VCaP (cell line): ENCODE results near the gene ATP5IF1.
A peak's percentile ranks its signal among the peaks of the same experiment; 100 is the strongest.

Experiments
- H3K27ac ChIP-seq: fragments of 450-650 bp; 2 replicates; pipeline ENCODE4 v1.5.1; 2017
- TF ChIP-seq, protein P1 (sequence below): fragments of 450-650 bp; conservative IDR thresholded peaks from 2 replicates; pipeline ENCODE4 v1.5.1; 2017; ENCODE audit warnings: mild to moderate bottlenecking, moderate library complexity

ATP5IF1 gene

DNA sequence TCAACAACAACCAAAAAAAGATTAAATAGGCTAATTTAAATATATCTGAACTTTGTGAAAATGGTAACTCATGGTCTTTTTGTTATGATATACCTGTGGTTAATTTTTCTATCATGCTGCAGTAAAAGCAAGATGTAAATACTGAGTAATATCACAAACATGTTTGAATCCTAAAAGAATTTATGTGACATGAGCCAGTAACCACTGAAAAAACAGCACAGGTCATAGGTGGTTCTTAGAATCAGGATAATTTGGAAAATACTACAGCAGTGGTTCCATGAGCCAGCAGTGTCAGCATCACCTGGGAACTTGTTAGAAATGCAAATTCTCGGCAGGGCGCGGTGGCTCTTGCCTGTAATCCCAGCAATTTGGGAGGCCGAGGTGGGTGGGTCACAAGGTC is 4.1 kb downstream of the ATP5IF1 start:
- H3K27ac ChIP-seq: no peak overlapping the region
- TF ChIP-seq, protein P1, sequence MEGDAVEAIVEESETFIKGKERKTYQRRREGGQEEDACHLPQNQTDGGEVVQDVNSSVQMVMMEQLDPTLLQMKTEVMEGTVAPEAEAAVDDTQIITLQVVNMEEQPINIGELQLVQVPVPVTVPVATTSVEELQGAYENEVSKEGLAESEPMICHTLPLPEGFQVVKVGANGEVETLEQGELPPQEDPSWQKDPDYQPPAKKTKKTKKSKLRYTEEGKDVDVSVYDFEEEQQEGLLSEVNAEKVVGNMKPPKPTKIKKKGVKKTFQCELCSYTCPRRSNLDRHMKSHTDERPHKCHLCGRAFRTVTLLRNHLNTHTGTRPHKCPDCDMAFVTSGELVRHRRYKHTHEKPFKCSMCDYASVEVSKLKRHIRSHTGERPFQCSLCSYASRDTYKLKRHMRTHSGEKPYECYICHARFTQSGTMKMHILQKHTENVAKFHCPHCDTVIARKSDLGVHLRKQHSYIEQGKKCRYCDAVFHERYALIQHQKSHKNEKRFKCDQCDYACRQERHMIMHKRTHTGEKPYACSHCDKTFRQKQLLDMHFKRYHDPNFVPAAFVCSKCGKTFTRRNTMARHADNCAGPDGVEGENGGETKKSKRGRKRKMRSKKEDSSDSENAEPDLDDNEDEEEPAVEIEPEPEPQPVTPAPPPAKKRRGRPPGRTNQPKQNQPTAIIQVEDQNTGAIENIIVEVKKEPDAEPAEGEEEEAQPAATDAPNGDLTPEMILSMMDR: no peak

DNA sequence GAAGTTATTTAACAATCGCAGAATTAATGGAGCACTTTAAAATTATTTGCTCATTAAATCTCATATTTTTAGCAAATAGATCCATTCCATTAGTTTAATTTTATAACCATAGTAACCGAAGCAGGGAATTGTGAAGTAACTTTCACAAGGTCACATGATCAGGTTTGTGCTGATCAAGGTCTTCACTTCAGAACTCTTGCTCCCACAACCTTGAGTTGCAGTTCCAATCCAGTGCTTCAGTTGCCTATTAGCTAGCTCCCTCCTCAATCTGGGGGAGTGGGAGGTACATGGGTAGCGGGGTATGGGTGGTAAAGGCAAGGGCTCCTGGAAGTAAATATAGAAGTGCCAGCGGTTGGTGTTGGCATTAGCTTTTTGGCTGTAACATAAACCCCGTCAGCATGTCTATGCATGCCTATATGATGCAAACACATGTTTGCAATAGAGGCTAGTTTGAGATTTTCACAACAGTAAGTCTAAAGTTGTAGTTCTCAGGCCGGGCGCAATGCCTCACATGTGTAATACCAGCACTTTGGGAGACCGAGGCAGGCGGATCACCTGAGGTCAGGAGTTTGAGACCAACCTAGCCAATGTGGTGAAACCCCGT is 5.8 kb downstream of the ATP5IF1 start:
- no peak overlapping the region for H3K27ac ChIP-seq
- TF ChIP-seq, protein P1: no peak

DNA sequence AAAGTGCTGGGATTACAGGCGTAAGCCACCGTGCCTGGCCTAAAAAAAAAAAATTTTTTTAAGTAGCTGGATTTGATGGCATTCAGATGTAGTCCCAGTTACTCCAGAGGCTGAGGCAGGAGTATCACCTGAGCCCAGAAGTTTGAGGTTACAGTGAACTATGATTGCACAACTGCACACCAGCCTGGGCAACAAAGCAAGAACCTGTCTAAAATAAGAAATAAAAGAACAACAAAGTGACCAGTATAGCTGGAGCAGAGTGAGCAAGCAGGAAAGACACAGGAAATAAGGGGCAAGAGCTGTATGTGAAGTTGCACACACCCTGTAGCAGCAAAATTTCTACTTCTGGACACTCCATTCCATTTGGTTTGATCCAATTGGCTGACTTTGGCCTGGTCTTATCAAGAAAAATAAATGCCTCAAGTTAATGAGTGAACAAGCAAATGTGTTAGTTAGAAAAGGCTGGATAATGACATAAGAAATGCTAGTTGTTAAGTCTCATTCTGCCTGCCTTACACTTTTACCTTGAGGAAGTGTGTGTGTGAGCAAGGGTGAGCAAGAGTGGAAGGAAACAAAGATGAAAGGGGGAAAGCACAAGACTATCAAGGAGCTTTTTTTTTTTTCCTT is 7.9 kb downstream of the ATP5IF1 start:
- TF ChIP-seq, protein P1: no peak

DNA sequence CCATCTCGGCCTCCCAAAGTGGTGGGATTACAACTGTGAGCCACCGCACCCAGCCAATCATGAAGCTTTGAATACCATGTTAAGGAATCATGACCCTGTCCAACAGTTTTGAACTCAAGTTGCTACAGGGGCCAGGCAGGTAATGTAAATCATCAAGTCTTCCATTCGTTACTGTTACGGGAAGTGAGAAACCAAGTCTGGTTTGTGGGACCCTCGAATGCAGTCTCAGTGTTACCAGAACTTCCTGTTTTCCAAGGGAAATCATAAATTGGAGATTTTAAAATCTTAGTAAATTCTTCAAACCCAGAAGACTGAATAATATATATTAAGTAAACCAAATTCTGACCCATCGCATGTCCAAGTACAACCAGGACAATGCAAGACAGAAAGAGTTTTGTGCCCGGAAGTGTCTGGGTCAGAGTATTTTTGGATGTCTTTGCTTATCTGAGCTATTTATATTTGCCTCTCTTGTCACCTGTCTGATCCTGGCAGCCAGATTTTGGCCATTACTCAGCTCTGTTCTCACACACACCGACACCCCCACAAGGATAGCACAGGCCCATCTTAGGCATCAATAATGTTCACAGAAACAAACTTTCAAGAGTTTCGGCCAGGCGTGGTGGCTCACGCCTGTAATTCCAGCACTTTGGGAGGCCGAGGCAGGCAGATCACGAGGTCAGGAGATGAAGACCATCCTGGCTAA is 8.8 kb downstream of the ATP5IF1 start:
- H3K27ac ChIP-seq: no peak overlapping the region
- TF ChIP-seq, protein P1: no peak

More for the DNA sequence above, 7.9 kb downstream of the ATP5IF1 start:
- H3K27ac ChIP-seq: no peak overlapping the region

DNA sequence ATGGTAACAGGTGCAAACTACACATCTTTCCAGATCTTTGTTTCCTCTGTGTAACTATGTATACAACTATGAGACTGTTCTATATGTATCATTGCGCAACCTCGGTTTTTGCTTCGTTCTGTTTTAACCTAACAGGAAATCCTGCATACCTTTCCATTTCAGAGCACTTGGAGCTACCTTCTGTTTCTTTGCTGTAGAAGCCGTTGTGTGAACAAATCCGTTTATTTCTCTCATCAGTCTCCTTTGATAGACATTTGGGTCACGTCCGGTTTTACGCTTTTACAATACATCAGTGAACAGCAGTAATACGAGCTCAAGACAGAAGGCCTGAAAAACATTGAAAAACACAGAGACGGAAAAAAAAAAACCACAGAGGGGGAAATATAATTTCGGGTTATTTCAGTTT is 10.5 kb downstream of the ATP5IF1 start:
- TF ChIP-seq, protein P1: no peak
- peak overlapping the region; percentile 69 for H3K27ac ChIP-seq

DNA sequence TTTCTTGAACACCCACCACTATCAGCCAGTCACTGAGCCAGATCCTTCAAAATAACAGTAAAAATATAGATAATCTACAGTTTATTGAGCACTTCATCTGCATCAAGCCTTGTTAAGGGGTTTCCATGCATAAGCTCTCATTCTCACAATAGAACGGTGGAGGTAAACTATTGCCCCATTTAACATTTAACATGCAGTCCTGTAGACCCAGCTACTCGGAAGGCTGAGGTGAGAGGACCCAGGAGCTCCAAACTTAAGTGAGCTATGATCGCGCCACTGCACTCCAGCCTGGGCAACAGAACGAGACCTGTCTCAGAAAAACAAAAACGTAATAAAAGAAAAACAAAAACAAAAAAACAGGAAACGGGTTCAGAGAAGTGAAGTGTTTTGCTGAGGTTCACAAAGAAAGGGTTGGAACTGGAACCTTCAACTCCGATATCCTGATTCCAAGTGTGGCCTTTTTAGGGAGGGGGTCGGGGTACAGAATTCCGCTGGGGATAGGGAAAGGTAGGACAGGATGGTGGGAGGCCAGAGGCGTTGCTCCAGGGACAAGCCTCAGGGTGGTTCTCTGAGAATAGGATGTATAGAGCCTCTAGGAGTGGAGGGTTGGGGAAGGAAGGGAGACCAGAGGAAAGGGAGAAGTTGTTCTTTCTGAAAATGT is 11.8 kb downstream of the ATP5IF1 start:
- H3K27ac ChIP-seq: peak overlapping the region; percentile 69
- TF ChIP-seq, protein P1: no peak
